ENCODE data around the gene SEMA4C.

SEMA4C gene, protein sequence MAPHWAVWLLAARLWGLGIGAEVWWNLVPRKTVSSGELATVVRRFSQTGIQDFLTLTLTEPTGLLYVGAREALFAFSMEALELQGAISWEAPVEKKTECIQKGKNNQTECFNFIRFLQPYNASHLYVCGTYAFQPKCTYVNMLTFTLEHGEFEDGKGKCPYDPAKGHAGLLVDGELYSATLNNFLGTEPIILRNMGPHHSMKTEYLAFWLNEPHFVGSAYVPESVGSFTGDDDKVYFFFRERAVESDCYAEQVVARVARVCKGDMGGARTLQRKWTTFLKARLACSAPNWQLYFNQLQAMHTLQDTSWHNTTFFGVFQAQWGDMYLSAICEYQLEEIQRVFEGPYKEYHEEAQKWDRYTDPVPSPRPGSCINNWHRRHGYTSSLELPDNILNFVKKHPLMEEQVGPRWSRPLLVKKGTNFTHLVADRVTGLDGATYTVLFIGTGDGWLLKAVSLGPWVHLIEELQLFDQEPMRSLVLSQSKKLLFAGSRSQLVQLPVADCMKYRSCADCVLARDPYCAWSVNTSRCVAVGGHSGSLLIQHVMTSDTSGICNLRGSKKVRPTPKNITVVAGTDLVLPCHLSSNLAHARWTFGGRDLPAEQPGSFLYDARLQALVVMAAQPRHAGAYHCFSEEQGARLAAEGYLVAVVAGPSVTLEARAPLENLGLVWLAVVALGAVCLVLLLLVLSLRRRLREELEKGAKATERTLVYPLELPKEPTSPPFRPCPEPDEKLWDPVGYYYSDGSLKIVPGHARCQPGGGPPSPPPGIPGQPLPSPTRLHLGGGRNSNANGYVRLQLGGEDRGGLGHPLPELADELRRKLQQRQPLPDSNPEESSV

DNA sequence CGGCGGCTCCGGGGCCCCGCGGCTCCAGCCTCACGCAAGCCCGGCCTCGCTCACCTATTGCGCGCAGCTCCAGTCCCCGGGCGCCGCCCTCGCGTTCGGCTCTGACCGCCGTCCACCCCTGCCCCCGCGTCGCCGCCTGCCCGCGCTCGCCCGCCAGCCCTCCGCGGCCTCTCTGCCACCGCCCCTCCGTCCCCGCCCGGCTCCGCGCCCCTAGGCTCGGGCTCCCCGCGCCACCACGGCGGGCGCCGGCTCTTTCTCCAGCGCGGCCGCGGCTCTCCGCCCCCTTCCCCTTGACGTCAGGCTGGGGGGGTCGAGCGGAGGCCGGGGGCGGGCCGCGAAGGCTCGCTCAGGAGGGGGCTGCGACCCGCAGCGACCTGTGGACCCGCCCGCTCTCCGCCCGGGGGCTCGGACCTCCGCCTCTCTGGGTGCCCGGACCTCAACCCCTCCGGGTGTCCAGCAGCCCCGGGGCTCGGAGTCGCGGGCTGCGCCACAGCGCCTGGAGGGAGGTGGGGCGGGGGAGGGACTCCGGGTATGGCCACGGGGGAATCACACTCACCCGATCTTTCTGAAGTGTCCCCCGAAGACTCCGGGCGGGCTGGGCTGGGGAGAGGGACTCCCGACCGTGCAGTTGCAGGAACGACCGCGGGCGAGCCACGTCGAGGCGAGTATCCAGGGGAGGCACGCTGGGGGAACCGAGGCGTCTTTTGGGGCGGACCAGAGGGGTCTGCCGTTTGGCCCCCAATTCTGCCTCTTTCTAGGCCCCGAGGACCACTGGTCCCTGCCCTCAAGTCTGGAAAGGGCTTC, at the start of gene SEMA4C:
Gene SEMA4C (minus strand): TSS at position 259 of the 804 bp plus-strand sequence. CDS start 2,194 bp downstream, outside the sequence.
- no peak for DNase-seq (ENCODE audit: low read depth)

DNA sequence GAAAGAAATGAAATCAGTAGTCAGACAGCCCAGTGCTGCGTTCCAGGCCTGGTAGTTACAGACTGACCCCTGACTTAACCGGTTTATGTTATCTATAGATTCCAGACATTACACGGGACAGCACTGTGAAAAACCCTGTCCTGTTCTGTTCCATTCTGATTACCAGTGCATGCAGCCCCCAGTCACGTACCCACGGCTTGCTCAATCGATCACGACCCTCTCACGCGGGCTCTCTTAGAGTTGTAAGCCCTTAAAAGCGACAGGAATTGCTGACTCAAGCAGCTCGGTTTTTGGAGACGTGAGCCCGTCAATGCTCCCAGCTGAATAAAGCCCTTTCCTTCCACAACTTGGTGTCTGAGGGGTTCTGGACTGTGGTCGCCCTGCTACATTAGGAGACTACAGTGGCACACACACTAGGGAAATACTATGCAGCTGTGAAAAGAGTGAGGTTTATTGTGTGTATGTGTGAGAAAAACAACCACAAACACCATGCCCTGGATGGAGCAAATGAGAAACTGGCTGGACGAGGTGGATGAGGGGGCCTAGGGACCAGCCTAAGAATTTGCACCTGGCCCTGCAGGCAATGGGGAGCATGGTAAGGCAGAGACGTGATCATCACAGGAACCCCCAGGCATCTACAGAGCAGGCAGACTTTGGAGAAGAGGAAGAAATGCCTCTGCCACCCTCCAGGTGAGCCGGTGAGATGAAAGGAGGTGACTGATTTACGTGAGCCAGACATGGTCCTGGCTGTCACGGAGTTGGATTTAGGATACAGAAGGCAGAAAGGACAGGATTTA, 49.1 kb upstream of the SEMA4C start:
- no peak for DNase-seq (ENCODE audit: low read depth)

DNA sequence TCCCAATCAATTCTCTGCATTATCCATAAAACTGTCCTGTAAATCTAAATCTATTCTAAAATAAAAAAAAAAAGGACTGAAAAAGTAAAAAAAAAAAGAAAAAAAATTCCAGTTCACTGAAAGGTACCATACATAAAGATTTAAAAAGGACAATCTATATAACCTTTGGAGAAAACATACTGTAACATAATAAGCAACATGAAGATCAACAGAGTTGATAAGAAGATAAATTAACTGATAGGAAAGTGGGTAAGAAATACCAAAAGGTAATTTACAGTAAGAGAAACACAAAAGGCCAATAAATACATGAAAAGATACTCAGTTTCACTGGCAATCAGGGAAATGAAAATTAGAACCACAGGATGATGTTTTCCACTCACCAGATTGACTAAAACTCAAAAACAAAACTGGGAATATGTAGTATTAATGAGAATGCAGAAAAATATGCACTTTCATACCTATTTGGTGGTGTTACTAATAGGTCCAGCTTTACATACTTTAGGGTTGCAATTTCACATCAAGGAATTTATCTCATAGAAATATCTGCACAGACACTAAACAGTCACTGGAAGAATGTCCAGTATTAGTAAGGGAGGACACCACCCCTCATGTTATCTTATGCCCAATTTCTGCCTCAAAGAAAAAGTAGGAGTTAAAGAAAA, 48.3 kb upstream of the SEMA4C start:
- no peak for DNase-seq (ENCODE audit: low read depth)

DNA sequence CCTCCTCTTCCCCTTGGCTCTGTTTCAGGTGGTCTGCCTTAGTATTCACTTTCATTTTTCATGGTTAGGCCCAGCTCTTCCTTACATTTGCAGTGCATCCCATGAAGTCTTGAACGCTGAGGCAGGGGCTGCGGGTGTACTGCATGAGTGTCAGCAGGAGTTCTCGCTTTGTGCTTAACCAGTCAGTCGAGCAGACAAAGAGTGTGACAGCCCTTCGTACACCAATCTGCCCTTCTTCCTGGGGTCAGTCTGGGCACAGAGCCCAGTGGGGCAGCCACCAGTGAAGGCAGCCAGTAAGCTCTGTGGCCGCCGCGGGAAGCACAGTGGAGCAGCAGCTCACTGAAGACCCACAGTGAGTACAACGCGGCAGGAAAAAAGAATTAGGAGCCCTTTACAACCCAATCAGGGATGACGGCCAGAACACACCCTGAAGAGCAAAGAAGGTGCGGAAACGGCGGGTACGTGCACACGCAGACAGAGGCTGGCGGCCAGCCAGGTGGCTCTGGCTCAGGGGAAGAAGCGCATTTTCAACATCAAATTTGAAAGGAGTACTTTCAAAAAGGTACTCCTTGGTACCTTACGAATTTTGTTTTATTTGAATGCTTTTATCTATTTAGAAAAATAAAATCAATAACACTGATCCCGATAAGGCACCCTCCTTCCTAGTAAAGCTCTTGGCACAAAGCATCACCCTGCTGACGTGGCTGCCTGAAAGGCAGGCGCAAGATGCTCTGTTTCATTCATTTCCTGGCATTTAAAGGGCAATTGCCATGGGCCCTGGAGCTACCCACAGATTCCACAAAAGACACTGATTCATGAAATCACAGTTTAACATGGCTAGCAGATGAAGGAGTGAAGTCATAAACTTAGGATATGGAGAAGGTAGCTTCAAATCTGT, 47.0 kb upstream of the SEMA4C start:
- no peak for DNase-seq (ENCODE audit: low read depth)

DNA sequence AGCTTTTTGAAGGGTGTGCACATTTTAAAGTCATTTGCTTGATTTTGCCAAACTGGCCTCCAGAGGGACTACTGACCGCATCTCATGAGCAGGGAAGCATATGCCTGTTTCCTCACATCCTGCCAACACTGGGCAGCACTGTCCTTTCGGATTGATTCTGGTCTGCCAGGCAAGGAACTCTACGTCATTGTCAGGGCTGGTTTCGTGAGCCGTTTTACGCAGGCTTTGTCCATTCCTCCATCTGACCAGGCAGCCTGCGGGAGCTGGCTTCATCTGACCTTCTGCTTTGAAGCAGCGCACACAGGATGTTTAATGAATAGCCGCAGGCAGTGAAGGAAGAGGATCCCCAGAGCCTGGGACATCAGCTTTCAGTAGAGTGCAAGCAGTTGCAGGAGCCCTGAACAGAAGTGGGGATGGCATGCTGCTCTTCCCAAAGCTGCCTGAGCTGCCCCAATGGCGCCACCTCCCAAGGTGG, 46.3 kb upstream of the SEMA4C start:
- DNase-seq (ENCODE audit: low read depth): no peak

DNA sequence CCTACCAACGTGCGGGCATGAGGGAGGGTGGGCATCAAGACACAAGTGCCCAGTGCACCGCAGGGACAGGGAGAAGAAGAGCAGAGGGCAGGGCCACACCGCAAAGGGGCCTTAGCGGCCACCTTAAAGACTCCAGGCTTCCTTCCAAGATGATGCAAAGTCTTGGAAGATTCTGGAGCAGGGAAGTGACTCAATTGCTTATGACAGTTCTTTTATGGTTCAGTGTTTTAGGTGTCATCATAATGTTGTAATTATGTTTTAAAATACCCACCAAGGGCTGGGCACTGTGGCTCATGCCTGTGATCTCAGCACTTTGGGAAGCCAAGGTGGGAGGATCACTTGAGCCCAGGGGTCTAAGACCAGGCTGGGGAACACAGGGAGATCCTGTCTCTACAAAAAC, 44.5 kb upstream of the SEMA4C start:
- no peak for DNase-seq (ENCODE audit: low read depth)

DNA sequence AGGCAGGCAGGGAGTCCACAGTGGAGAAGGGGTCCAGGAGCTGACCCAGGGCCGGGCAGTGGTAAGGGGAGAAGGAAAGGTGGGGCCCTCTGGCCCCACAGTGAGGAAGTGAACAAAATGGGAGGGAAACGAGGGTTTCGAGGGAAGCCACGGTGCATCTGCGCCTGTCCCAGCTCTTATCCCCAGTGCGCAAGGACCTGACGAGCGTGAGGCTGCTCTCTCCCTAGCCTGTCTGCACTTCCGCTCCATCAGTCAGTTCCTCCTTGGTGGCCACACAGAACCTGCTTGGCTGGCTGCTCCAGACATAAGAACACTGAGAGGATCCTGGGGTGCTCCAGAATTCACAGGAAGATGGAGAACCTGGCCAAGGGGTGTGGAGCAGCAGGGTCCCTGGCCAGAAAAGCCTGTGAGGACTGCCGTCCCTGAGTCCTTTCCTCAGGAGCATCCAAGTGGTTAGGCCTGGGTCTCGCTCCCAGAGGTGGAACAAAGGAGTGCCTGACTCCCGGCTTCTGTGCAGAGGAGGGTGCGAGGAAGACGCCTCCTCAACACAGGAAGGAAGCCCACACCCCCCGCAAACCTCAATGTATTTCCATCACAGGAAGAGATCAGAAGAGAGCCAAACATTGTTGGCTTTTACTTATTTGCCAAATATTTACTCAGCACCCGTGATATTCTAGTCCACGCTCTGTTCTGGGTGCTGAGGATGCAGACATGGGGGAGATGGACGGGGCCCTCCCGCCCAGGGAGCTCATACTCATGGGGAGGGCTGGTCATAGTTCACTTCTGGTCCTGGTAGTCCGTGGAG, 43.7 kb upstream of the SEMA4C start:
- DNase-seq (ENCODE audit: low read depth): peak; percentile 11

DNA sequence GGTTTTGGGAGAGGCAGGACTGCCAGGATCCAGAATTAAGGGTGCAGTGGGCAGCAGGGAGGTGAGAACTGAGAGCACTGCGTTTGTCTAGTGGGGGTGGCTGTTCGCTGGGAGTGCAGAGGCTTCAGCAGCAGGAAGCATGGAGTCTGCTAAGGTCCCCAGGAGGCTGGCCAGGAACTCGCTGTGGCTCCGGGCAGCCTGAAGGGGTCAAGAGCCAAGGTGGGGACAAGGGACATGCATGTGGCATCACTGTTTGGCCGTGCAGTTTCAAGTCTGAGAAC, 43.2 kb upstream of the SEMA4C start:
- no peak for DNase-seq (ENCODE audit: low read depth)

DNA sequence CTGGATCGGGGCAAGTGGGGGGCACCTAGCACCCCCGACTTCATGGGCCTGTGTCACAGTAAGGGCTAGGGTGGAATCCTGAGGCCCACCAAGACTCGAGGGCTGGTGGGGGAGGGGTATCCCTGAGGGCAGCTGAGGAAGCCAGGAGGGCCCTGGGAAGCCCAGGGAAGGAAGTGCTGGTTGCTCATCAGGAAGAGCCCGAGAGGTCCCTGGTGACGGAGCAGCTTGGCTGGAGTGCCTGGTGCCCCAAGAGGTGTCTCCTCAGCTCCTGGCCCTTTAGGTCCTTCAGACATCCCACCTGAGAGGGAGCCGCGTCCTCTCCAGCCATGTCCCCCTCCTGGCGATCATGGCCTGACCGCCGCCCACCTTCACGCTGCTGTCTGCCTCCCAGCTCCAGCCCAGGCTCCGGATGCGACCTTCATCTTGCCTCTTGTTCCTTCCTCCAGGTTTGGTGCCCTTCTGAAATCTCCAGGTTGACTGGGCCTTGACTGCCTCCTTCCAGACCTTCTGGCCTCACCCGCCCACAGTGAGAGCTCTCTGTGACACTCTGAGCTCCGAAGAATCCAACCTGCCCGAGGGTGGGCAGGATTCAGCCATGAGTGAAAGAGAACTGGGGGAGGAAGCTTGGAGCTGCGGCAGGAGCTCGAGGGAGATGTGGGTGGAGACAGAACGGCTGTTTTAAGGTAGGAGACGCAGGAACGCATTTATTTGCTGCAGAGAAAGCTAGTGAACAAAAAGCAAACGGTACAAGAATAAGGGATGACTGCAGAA, 42.7 kb upstream of the SEMA4C start:
- DNase-seq (ENCODE audit: low read depth): no peak

DNA sequence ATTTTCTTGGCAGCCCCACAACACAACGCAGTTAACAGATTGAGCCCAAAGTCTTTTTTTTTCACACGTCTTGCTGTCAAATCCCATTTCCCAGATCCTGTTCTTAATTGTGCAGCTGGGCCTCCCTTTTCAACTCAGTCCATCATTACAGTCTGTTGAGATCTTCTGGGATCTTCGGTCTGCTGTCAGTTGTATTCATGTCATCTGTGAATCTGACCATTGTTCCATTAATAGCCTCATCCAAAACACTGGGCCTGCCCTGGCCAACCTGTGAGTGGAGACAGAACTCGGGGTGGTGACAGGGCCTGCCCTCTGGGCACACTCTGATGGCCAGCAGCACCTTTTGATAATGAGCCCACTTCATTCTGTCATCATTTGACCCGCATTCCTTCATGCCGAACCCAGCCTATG, 39.7 kb upstream of the SEMA4C start:
- DNase-seq (ENCODE audit: low read depth): no peak

DNA sequence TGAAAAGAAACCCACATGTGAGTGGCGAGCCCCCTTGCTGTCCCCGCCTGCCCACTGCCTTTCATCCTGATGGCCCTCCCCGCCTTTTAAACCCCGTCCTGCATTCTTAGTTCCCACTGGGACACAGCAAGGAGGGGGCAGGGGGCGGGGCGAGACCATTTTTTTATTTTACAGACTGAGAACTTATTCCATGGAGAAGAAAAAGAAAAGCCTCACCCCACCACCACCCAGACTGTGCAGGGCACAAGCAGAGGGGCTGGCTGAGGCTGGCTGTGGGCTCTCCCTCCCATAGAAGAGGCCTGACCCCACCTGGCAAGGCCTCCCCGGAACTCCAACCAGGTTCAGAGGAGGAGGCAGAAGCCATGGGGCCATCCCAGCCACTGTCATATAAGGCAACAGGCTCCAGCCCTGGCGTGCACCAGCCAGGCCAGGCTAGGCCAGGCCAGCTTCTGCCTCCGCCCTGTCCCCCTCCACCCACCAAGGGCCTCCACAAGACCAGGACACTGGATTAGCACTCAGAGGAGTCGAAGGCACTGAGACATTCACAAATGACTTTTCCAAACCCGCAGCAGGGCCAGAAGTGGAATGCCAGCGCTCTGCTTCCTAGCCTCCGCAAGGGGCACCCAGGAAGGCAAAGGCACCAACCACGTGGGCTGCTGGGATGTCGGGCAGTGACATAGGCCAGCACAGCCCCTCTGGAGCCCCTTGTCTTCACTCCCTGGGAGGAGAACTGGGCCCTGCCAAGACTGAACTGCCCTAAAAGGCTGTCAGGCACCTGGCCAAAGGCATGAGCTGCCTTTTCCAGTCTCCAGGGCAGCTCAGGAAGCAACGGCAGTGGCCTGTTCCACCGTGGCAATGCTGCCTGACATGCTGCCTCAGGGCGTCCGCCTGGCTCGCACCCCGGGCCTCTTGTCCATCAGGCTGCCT, 37.5 kb upstream of the SEMA4C start:
- no peak for DNase-seq (ENCODE audit: low read depth)

DNA sequence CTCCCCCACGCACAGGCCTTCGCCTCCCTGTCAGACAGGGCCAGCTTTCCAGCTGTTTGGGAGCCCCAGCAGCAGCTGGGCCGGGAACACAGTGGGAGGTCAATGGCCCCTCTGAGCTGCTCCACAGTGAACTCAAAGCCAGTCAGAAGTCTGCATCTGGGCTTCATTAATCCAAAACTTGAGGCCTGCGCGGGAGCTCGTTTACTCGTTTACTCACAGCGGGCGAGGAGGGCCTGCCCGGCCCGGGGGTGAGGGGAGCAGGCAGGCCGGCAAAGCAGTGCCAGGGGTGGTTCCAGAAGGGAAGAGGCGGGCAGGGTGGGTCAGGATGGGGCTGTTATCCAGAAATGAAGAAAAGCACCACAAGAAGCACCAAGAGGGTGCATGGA, 36.8 kb upstream of the SEMA4C start:
- no peak for DNase-seq (ENCODE audit: low read depth)

DNA sequence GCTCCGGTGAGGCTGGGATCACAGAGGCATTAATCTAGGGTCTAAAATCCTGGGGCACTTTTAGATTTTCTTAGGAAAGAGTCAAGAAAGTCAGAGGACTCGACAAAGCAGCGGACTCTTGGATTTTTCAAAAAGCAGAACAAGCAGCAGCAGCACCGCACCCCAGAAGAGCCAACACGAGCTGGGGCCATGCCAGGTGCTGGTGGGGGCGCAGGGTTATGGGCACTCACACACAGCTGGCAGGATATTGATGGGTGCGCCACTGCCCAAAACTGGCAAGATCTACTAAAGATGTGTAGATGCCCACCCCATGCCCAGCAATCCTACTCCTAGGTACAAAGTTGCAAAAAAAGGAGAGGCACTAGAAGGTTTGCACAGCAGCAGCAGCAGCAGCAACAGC, 33.9 kb upstream of the SEMA4C start:
- no peak for DNase-seq (ENCODE audit: low read depth)

DNA sequence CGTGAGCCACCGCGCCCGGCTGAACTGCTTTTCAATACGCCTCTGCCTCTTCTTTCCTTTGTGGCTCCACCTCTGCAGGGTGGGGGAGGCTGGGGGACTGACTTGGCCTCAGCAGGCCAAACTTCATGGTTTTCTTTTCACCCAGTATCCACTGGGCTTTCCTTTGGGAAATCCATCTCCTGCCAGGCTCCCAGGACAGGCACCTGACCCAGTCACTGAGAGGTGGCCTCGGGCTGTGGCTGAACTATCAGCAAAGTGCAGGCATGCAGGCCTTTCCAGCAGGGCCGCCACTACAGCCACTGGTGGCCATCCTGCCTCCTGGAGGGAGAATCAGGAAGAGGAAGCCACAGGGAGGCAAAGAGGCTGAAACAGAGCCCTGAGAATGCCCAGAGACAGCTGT, 33.4 kb upstream of the SEMA4C start:
- no peak for DNase-seq (ENCODE audit: low read depth)

DNA sequence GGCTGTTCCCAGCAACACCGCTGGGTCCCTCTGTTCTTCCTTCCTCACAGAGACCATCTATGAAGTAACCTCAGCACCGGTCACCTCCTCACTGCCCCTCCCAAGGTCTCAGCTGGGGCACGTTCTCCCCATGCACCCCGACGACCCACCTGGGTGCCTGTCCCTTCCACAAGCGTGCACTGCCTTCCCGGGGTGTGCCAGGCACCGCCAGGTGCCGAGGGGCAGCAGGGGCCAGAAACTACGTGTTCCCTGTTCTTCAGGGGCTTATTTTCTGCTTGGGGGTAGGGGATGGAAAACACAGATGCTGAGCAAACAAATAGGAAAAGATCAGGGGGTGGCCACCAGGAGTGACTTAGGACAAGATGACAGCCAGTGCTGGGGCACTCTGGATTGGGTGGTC, 30.4 kb upstream of the SEMA4C start:
- no peak for DNase-seq (ENCODE audit: low read depth)

DNA sequence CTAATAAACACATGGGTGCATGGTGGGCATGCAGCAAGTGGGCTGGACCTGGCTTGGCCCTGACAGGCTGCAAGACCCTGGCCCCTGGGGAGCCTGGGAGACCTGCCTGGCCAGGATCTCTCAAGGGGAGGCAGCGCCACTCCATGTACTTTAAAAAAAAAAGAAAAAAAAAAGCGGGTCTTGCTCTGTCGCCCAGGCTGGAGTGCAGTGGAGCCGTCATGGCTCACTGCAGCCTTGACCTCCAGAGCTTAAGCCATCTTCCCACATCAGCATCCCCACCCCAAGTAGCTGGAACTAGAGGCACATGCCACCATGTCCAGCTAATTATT, 29.5 kb upstream of the SEMA4C start:
- no peak for DNase-seq (ENCODE audit: low read depth)

DNA sequence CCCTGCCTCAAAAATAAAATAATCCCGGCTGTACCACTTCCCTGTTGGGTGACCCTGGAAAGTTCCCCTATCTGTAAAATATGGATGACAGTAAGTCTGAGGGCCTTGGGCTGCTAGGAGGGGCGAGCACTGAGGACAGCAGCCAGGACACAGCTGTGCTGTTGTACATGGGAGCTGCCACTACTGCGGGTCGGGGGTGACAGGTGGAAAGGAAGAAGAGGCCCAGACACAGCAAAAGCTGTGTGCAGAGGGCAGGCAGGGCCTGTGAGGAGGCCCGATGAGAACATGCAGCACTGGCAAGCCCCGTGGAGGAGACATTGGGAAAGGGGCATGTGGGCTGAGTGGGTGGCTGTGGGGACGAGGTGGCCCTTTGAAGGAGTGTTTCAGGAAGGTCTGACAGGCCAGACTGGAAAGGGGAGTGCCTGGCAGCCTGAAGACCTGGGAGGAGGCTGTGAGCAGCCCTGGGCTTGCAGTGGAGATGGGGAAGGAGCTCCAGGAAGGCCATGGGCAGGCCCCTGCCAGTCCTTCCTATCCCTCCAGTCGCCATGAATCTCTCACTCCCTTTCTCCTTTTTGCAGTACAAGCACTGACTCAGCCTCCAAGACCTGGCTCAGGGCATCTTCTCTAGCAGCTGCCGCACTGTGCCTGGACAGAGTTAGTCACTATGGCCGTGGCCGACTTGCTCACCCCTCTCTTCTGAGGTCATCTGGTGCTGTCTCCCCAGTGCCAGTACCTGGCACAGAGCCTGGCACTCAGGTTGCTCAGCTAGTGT, 28.9 kb upstream of the SEMA4C start:
- DNase-seq (ENCODE audit: low read depth): no peak
